T-cell (primary cell): ENCODE results near the gene ZBTB5. TPM values are rescaled to one million over a fixed set of nuclear protein-coding genes. Genes with fewer than 3 reads are reported as not detected.
A peak's percentile ranks its signal among the peaks of the same experiment; 100 is the strongest.

Experiments
- ATAC-seq, 4 experiments: fragments of 200-7000 bp in 3 of 4; fragments of 150-1000 bp in 1 of 4; cut with Tn5 transposase; replicated peaks in 1 of 4; 1 replicate in 3 of 4; 2 replicates in 1 of 4; pipeline ENCODE4 v1.10.0; 2021; ENCODE audit warnings: moderate library complexity in 3 of 4, mild to moderate bottlenecking in 2 of 4, moderate number of reproducible peaks in 1 of 4
- CTCF ChIA-PET, 2 donors: fragments of 300-600 bp; sonication (Branson Sonifier 250); formaldehyde crosslinking; loops; one replicate each; lab custom pipeline; 2022; ENCODE audit warnings: antibody characterized with exemption in 2 of 2; lab: Charles Lee
- POLR2A ChIA-PET, 2 donors: fragments of 300-600 bp; sonication (Branson Sonifier 250); formaldehyde crosslinking; loops; one replicate each; lab custom pipeline; 2022; ENCODE audit warnings: antibody characterized with exemption in 2 of 2; lab: Charles Lee
- DNase-seq, 35 experiments: peaks; one replicate each; pipeline versions ENCODE4 v3.0.0 to v3.0.0-alpha.2; 2013 to 2023
- H3K27ac ChIP-seq: one replicate; pipeline ENCODE4 v1.5.1; 2013; ENCODE audit warnings: low read length
- H3K27me3 ChIP-seq, 2 experiments: replicated peaks in 1 of 2; 1 replicate in 1 of 2; 2 replicates in 1 of 2; pipeline versions ENCODE4 v1.6.1 to v1.7.0; 2013; ENCODE audit warnings: low read length in 1 of 2, mixed read lengths in 1 of 2; ENCODE audit not compliant: control insufficient read depth in 2 of 2, insufficient read depth in 2 of 2; ENCODE audit errors: extremely low read depth in 1 of 2
- H3K36me3 ChIP-seq, 2 donors: 1 replicate in 1 of 2; 2 replicates in 1 of 2; pipeline versions ENCODE4 v1.6.1 to v1.7.0; 2013; ENCODE audit warnings: low read length in 1 of 2; ENCODE audit not compliant: control insufficient read depth in 2 of 2, insufficient read depth in 1 of 2; ENCODE audit errors: extremely low read depth in 1 of 2
- H3K4me1 ChIP-seq, 2 experiments: 1 replicate in 1 of 2; 2 replicates in 1 of 2; pipeline versions ENCODE4 v1.6.1 to v1.7.0; 2013; ENCODE audit warnings: low read length in 2 of 2, mixed read lengths in 1 of 2; ENCODE audit not compliant: insufficient read depth in 2 of 2, control insufficient read depth in 1 of 2; ENCODE audit errors: extremely low read depth in 1 of 2
- H3K4me3 ChIP-seq, 2 donors: 1 replicate in 1 of 2; 2 replicates in 1 of 2; pipeline versions ENCODE4 v1.5.1 to v1.7.0; 2013; ENCODE audit warnings: mild to moderate bottlenecking in 2 of 2, low read length in 1 of 2, moderate library complexity in 1 of 2; ENCODE audit not compliant: control insufficient read depth in 1 of 2; ENCODE audit errors: extremely low read depth in 1 of 2
- H3K9me3 ChIP-seq: 2 replicates; pipeline ENCODE4 v1.7.0; 2013
- H3K27ac Mint-ChIP-seq, 2 donors: one replicate each; pipeline ENCODE4 v1.8.0; 2020 to 2021; ENCODE audit warnings: mild to moderate bottlenecking in 2 of 2, mixed read lengths in 2 of 2
- H3K27me3 Mint-ChIP-seq, 2 donors: one replicate each; pipeline ENCODE4 v1.8.0; 2021 to 2022; ENCODE audit warnings: mixed read lengths in 2 of 2
- H3K36me3 Mint-ChIP-seq: one replicate; pipeline ENCODE4 v1.8.0; 2021; ENCODE audit warnings: mixed read lengths
- H3K4me1 Mint-ChIP-seq, 3 donors: one replicate each; pipeline ENCODE4 v1.8.0; 2020 to 2022; ENCODE audit warnings: mixed read lengths in 3 of 3, mild to moderate bottlenecking in 1 of 3
- H3K4me3 Mint-ChIP-seq, 3 donors: one replicate each; pipeline ENCODE4 v1.8.0; 2020 to 2022; ENCODE audit warnings: mild to moderate bottlenecking in 3 of 3, mixed read lengths in 3 of 3, moderate library complexity in 3 of 3
- H3K9me3 Mint-ChIP-seq, 3 donors: one replicate each; pipeline ENCODE4 v1.8.0; 2020 to 2022; ENCODE audit warnings: mixed read lengths in 3 of 3
- WGBS: methylation state at CpG from one replicate; pipeline ENCODE4 v1.1.5; 2013; ENCODE audit warnings: missing lambda C conversion rate; ENCODE audit not compliant: insufficient coverage; 5-methylcytosine and 5-hydroxymethylcytosine counted together
- total RNA-seq, 35 experiments: library from RNA in 6 of 35; stranded (reverse) in 6 of 35; fragments of 120-200 nt in 1 of 35; gene quantifications; one replicate each; pipeline versions ENCODE4 v1.2.1 to v1.2.4 and lab custom pipeline; 2013 to 2026

The ZBTB5 gene
- total RNA-seq, 5 donors from 2014 or later (not counting 1 experiment from before 2014, with no cell fraction given) = 12.5 to 14.3 (median 13.3) TPM

- 0% methylated on average over 49 of the region's 56 CpGs for WGBS
- peaks cover 12% of the 10 kb centered on the region for H3K36me3 Mint-ChIP-seq
- Histone ChIP-seq H3K36me3 (peaks cover 10% of the 10 kb centered on the region in 2 donors), H3K4me3 (peak within 1 kb of the TSS; percentile 59 to 96), H3K9me3 (no peaks in the 10 kb centered on the region), H3K27me3 (no peaks in the 10 kb centered on the region), H3K4me1 (peaks cover 4 to 36% of the 10 kb centered on the region in 2 experiments), H3K27ac (peak within 1 kb of the TSS; percentile 83)
- peak; percentile 68 to 92 (median 83) for DNase-seq
- ChIA-PET CTCF (no interaction called here), POLR2A (interaction anchor here in 1 of 2 donors (0.5 kb wide), 1 partner anchor 1272 kb away, joined by 3 read pairs; no protein-coding TSS in a partner anchor)
- peak; percentile 99 to 100 (median 99) for ATAC-seq
- no peaks in the 10 kb centered on the region for H3K9me3 Mint-ChIP-seq
- peak within 1 kb of the TSS; percentile 96 for H3K27ac Mint-ChIP-seq
- no peaks in the 10 kb centered on the region for H3K27me3 Mint-ChIP-seq
- peaks cover 22 to 30% (median 22%) of the 10 kb centered on the region in 3 donors for H3K4me1 Mint-ChIP-seq
- peak within 1 kb of the TSS; percentile 93 to 97 (median 97) for H3K4me3 Mint-ChIP-seq
Observed at GRCh38 chr9:37422289-37423104, 42.8 kb downstream of the ZBTB5 start, which contains the start of gene GRHPR. TSS of gene GRHPR (plus strand) at chr9:37422696. CDS start at chr9:37422751, 55 bp downstream.

GRCh38 chr9:37421914-37422288, 43.3 kb downstream of the ZBTB5 start:
- Histone ChIP-seq H3K27me3 (no peaks in the 10 kb centered on the region), H3K27ac (peak overlapping the region; percentile 83), H3K4me3 (peak overlapping the region; percentile 59 to 96), H3K4me1 (peaks cover 4 to 36% of the 10 kb centered on the region in 2 experiments), H3K36me3 (peaks cover 5 to 8% of the 10 kb centered on the region in 2 donors), H3K9me3 (no peaks in the 10 kb centered on the region)
- DNase-seq = no peak
- WGBS = 76% methylated on average over 6 of the region's 8 CpGs
- ChIA-PET POLR2A (no interaction called here), CTCF (interaction anchor here in 1 of 2 donors (0.9 kb wide), 1 partner anchor 64 kb away, joined by 3 read pairs; the partner anchor contains the start of gene POLR1E)
- Mint-ChIP-seq H3K27me3 (no peaks in the 10 kb centered on the region), H3K4me1 (peaks cover 22 to 30% (median 22%) of the 10 kb centered on the region in 3 donors), H3K27ac (peak overlapping the region; percentile 96), H3K4me3 (peak overlapping the region; percentile 93 to 97 (median 97)), H3K9me3 (no peaks in the 10 kb centered on the region), H3K36me3 (peaks cover 10% of the 10 kb centered on the region)
- ATAC-seq = peak in 3 of 4 experiments; percentile 9 to 17 (median 11)

GRCh38 chr9:37420271-37421215, 44.7 kb downstream of the ZBTB5 start:
- 100% methylated on average over 2 of the region's 12 CpGs for WGBS

GRCh38 chr9:37419204-37419603, 46.0 kb downstream of the ZBTB5 start:
- DNase-seq (no peak), ATAC-seq (no peak)
- Mint-ChIP-seq H3K4me1 (peaks cover 29 to 31% (median 30%) of the 10 kb centered on the region in 3 donors), H3K27me3 (no peaks in the 10 kb centered on the region), H3K4me3 (no peak overlapping the region), H3K9me3 (no peaks in the 10 kb centered on the region), H3K27ac (no peak overlapping the region), H3K36me3 (no peaks in the 10 kb centered on the region)
- Histone ChIP-seq H3K9me3 (no peaks in the 10 kb centered on the region), H3K4me1 (peaks cover 4 to 31% of the 10 kb centered on the region in 2 experiments), H3K27ac (no peak overlapping the region), H3K36me3 (no peaks in the 10 kb centered on the region), H3K27me3 (peaks cover 0 to 8% of the 10 kb centered on the region in 2 experiments), H3K4me3 (no peak overlapping the region)
- ChIA-PET POLR2A (no interaction called here), CTCF (no interaction called here)
- 96% methylated on average over 4 of the region's 5 CpGs for WGBS

More at GRCh38 chr9:37420271-37421215, 44.7 kb downstream of the ZBTB5 start:
- no peak for DNase-seq
- Histone ChIP-seq H3K4me1 (peaks cover 4 to 36% of the 10 kb centered on the region in 2 experiments), H3K27me3 (no peaks in the 10 kb centered on the region), H3K27ac (no peak overlapping the region), H3K9me3 (no peaks in the 10 kb centered on the region), H3K36me3 (peaks cover 0 to 3% of the 10 kb centered on the region in 2 donors), H3K4me3 (no peak overlapping the region)
- ATAC-seq = no peak
- Mint-ChIP-seq H3K27me3 (no peaks in the 10 kb centered on the region), H3K9me3 (no peaks in the 10 kb centered on the region), H3K27ac (peak overlapping the region in 1 of 2 donors; percentile 48), H3K4me3 (peak overlapping the region in 1 of 3 donors; percentile 28), H3K4me1 (peaks cover 22 to 30% (median 23%) of the 10 kb centered on the region in 3 donors), H3K36me3 (no peaks in the 10 kb centered on the region)
- CTCF ChIA-PET = interaction anchor here in 1 of 2 donors (0.9 kb wide), 1 partner anchor 65 kb away, joined by 3 read pairs; the partner anchor contains the start of gene POLR1E
- POLR2A ChIA-PET = no interaction called here

- Histone ChIP-seq H3K4me1 (peaks cover 4 to 19% of the 10 kb centered on the region in 2 experiments), H3K36me3 (no peaks in the 10 kb centered on the region), H3K9me3 (no peaks in the 10 kb centered on the region), H3K27ac (no peak overlapping the region), H3K27me3 (peaks cover 0 to 9% of the 10 kb centered on the region in 2 experiments), H3K4me3 (no peak overlapping the region)
- Mint-ChIP-seq H3K4me1 (peaks cover 19 to 20% (median 19%) of the 10 kb centered on the region in 3 donors), H3K4me3 (no peak overlapping the region), H3K9me3 (no peaks in the 10 kb centered on the region), H3K27ac (no peak overlapping the region), H3K36me3 (no peaks in the 10 kb centered on the region), H3K27me3 (no peaks in the 10 kb centered on the region)
- ATAC-seq (no peak), DNase-seq (no peak)
- CTCF ChIA-PET = interaction anchor here in 1 of 2 donors (1.1 kb wide), 1 partner anchor 63 kb away, joined by 3 read pairs; no protein-coding TSS in a partner anchor
- POLR2A ChIA-PET = no interaction called here
- 92% methylated on average over 6 of the region's 9 CpGs for WGBS
Observed at GRCh38 chr9:37417857-37418618, 47.2 kb downstream of the ZBTB5 start.
